HepG2 (cell line): ENCODE measurements around the gene RPL41. TPM values are rescaled to one million over a fixed set of nuclear protein-coding genes. Genes with fewer than 3 reads are reported as not detected.

ENCODE experiments used
- CBFB ChIP-seq: sonication (generic); formaldehyde crosslinking; IDR thresholded peaks from 2 replicates; pipeline ENCODE4 v1.4.0; 2020; ENCODE audit warnings: missing genetic modification reagents
- CEBPB ChIP-seq: IDR thresholded peaks from 2 replicates; pipeline ENCODE4 v1.6.1; 2011; ENCODE audit warnings: low read depth, low read length, improper control_type of control experiment, borderline replicate concordance
- CENPX ChIP-seq: sonication (generic); formaldehyde crosslinking; IDR thresholded peaks from 2 replicates; pipeline ENCODE4 v1.9.0; 2021; ENCODE audit warnings: mild to moderate bottlenecking, missing genetic modification reagents, moderate library complexity
- FOXK2 ChIP-seq: fragments of 450-650 bp; IDR thresholded peaks from 2 replicates; pipeline ENCODE4 v1.6.1; 2016
- IRX3 ChIP-seq: sonication (generic); formaldehyde crosslinking; IDR thresholded peaks from 2 replicates; pipeline ENCODE4 v1.8.1; 2023; ENCODE audit warnings: mild to moderate bottlenecking, low read depth, missing genetic modification reagents, borderline replicate concordance
- NFYC ChIP-seq: IDR thresholded peaks from 2 replicates; pipeline ENCODE4 v1.6.1; 2016; ENCODE audit warnings: missing genetic modification reagents, missing compliant biosample characterization
- NR2F6 ChIP-seq, 2 experiments: IDR thresholded peaks; 2 replicates each; pipeline ENCODE4 v1.6.1; 2016; ENCODE audit warnings: antibody characterized with exemption in 1 of 2, mild to moderate bottlenecking in 1 of 2
- PRMT3 ChIP-seq: sonication (generic); formaldehyde crosslinking; IDR thresholded peaks from 2 replicates; pipeline ENCODE4 v1.8.1; 2022; ENCODE audit warnings: low read depth, mild to moderate bottlenecking, moderate library complexity, missing genetic modification reagents, borderline replicate concordance
- RFXAP ChIP-seq: sonication (generic); formaldehyde crosslinking; IDR thresholded peaks from 2 replicates; pipeline ENCODE4 v1.4.0; 2020; ENCODE audit warnings: missing genetic modification reagents, borderline replicate concordance
- RXRA ChIP-seq: sonication (generic); formaldehyde crosslinking; IDR thresholded peaks from 2 replicates; pipeline ENCODE4 v1.5.1; 2020; ENCODE audit warnings: missing genetic modification reagents
- SALL2 ChIP-seq: sonication (generic); formaldehyde crosslinking; IDR thresholded peaks from 2 replicates; pipeline ENCODE4 v1.8.1; 2023; ENCODE audit warnings: mild to moderate bottlenecking, missing genetic modification reagents, inconsistent platforms
- TOPORS ChIP-seq: sonication (generic); formaldehyde crosslinking; IDR thresholded peaks from 2 replicates; pipeline ENCODE4 v1.8.0; 2023; ENCODE audit warnings: mild to moderate bottlenecking, missing genetic modification reagents
- ZKSCAN8 ChIP-seq: IDR thresholded peaks from 2 replicates; pipeline ENCODE4 v1.6.1; 2016; ENCODE audit warnings: borderline replicate concordance, missing genetic modification reagents, missing compliant biosample characterization
- ZNF263 ChIP-seq: sonication (generic); formaldehyde crosslinking; IDR thresholded peaks from 2 replicates; pipeline ENCODE4 v1.4.0; 2020; ENCODE audit warnings: missing genetic modification reagents
- ZNF331 ChIP-seq: sonication (generic); formaldehyde crosslinking; IDR thresholded peaks from 2 replicates; pipeline ENCODE4 v1.4.0; 2020; ENCODE audit warnings: missing genetic modification reagents
- ZNF503 ChIP-seq: sonication (generic); formaldehyde crosslinking; IDR thresholded peaks from 2 replicates; pipeline ENCODE4 v1.4.0; 2020; ENCODE audit warnings: missing genetic modification reagents
- ZNF577 ChIP-seq: sonication (generic); formaldehyde crosslinking; IDR thresholded peaks from 2 replicates; pipeline ENCODE4 v1.4.0; 2020; ENCODE audit warnings: mild to moderate bottlenecking, low read depth, missing genetic modification reagents, borderline replicate concordance
- ZNF800 ChIP-seq: sonication (generic); formaldehyde crosslinking; IDR thresholded peaks from 2 replicates; pipeline ENCODE4 v1.4.0; 2020; ENCODE audit warnings: missing genetic modification reagents
- polyA plus RNA-seq, 8 experiments: library from polyadenylated mRNA; depleted of rRNA in 3 of 8; stranded (reverse) in 7 of 8; unstranded in 1 of 8; fragments of >200 nt; fragmentation: Illumina TruSeq in 4 of 8; extraction: Trizol in 4 of 8; gene quantifications; 2 replicates each; pipeline versions ENCODE4 v1.2.1 to v1.2.3, GENCODE V29; 2011 to 2016; ENCODE audit warnings: low read depth in 4 of 8, missing spikeins in 1 of 8, mixed read lengths in 1 of 8; ENCODE audit not compliant: insufficient read depth in 1 of 8
- total RNA-seq, 5 experiments: library from RNA; depleted of rRNA; stranded (reverse); fragments of >200 nt; fragmentation: Illumina TruSeq; extraction: Trizol; gene quantifications; 2 replicates each; pipeline ENCODE4 v1.2.3, GENCODE V29; 2016; ENCODE audit warnings: low read depth in 1 of 5
- TF ChIP-seq, protein P1 (sequence below): sonication (generic); formaldehyde crosslinking; IDR thresholded peaks from 2 replicates; pipeline ENCODE4 v1.5.0; 2020; ENCODE audit warnings: mild to moderate bottlenecking, missing genetic modification reagents
- TF ChIP-seq, protein P2 (sequence below): sonication (generic); formaldehyde crosslinking; IDR thresholded peaks from 2 replicates; pipeline ENCODE4 v1.4.0; 2020; ENCODE audit warnings: missing genetic modification reagents, borderline replicate concordance
- TF ChIP-seq, protein P3 (sequence below): sonication (generic); formaldehyde crosslinking; IDR thresholded peaks from 2 replicates; pipeline ENCODE4 v1.5.0; 2020; ENCODE audit warnings: missing genetic modification reagents

Gene RPL41
- total and polyA plus RNA-seq, 2 of the 13 experiments (the other 11 are each of a cell fraction or from before 2014, with no cell fraction given) = 4,012 to 7,670 TPM

DNA sequence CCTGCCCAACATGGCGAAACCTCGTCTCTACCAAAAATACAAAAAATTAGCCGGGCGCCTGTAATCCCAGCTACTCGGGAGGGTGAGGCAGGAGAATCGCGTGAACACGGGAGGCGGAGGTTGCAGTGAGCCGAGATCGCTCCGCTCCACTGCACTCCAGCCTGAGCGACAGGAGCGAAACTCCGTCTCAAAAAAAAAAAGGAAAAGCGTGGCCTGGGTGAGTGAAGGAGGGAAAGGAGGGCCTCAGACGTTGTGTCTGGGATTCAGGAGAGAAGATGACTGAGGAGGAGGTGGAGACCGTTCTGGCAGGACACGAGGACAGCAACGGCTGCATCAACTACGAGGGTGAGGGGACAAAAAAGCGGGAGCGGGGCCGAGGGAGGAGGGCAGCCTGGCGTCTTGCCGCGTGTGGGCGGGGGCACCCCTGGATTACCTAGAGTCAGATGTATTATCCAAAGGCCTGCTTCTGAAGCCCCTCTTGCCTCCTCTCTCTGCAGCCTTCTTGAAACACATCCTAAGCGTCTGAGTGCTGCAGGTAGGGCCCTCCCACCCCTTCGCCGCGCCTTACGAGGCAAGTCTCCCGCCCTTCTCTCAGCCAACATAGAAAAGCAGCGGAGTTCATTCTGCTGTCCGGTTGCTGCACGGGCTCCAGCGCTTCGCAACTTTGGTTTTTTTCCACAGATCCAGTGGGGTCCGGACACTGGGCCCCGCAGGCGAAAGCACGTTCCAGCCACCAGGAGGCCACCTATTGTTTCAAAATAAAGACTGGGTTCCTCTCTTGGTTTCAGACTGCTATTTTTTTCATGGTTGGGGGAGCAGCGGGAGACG lies 41.0 kb downstream of the RPL41 start (continued):
- TF ChIP-seq, protein P1, sequence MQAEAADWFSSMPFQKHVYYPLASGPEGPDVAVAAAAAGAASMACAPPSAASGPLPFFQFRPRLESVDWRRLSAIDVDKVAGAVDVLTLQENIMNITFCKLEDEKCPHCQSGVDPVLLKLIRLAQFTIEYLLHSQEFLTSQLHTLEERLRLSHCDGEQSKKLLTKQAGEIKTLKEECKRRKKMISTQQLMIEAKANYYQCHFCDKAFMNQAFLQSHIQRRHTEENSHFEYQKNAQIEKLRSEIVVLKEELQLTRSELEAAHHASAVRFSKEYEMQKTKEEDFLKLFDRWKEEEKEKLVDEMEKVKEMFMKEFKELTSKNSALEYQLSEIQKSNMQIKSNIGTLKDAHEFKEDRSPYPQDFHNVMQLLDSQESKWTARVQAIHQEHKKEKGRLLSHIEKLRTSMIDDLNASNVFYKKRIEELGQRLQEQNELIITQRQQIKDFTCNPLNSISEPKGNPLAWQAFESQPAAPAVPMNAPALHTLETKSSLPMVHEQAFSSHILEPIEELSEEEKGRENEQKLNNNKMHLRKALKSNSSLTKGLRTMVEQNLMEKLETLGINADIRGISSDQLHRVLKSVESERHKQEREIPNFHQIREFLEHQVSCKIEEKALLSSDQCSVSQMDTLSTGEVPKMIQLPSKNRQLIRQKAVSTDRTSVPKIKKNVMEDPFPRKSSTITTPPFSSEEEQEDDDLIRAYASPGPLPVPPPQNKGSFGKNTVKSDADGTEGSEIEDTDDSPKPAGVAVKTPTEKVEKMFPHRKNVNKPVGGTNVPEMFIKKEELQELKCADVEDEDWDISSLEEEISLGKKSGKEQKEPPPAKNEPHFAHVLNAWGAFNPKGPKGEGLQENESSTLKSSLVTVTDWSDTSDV (CRISPR knock-in tag) = no peak
- TF ChIP-seq RXRA (CRISPR knock-in tag) = no peak
- peak; percentile 21; the same call in 1 of the 2 replicates for TF ChIP-seq CEBPB
- TF ChIP-seq CENPX (CRISPR knock-in tag) = no peak
- no peak for TF ChIP-seq NR2F6 (IDR thresholded peaks at IDR 0.05)
- no peak for TF ChIP-seq NR2F6 (CRISPR knock-in tag; IDR thresholded peaks at IDR 0.05)
- no peak for TF ChIP-seq ZNF800 (CRISPR knock-in tag)
- no peak for TF ChIP-seq SALL2 (CRISPR knock-in tag)
- no peak for TF ChIP-seq ZNF577 (CRISPR knock-in tag)
- TF ChIP-seq, protein P2, sequence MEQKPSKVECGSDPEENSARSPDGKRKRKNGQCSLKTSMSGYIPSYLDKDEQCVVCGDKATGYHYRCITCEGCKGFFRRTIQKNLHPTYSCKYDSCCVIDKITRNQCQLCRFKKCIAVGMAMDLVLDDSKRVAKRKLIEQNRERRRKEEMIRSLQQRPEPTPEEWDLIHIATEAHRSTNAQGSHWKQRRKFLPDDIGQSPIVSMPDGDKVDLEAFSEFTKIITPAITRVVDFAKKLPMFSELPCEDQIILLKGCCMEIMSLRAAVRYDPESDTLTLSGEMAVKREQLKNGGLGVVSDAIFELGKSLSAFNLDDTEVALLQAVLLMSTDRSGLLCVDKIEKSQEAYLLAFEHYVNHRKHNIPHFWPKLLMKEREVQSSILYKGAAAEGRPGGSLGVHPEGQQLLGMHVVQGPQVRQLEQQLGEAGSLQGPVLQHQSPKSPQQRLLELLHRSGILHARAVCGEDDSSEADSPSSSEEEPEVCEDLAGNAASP (CRISPR knock-in tag) = peak; percentile 26
- 0 out of 2 replicates have a peak, but pooled peaks have one; percentile 34 for TF ChIP-seq ZNF503 (CRISPR knock-in tag)
- no peak for TF ChIP-seq ZKSCAN8 (CRISPR knock-in tag)
- no peak for TF ChIP-seq TOPORS
- no peak for TF ChIP-seq PRMT3
- no peak for TF ChIP-seq NFYC (CRISPR knock-in tag)
- no peak for TF ChIP-seq IRX3 (CRISPR knock-in tag)
- TF ChIP-seq RFXAP (CRISPR knock-in tag) = no peak
- no peak for TF ChIP-seq ZNF263 (CRISPR knock-in tag)
- TF ChIP-seq ZNF331 (CRISPR knock-in tag) = peak; percentile 92
- TF ChIP-seq FOXK2 = no peak
- no peak for TF ChIP-seq CBFB (CRISPR knock-in tag)
- TF ChIP-seq, protein P3, sequence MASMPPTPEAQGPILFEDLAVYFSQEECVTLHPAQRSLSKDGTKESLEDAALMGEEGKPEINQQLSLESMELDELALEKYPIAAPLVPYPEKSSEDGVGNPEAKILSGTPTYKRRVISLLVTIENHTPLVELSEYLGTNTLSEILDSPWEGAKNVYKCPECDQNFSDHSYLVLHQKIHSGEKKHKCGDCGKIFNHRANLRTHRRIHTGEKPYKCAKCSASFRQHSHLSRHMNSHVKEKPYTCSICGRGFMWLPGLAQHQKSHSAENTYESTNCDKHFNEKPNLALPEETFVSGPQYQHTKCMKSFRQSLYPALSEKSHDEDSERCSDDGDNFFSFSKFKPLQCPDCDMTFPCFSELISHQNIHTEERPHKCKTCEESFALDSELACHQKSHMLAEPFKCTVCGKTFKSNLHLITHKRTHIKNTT (CRISPR knock-in tag) = no peak
